GM21529 (cell line): ENCODE measurements around the gene NTSR1.

Experiments used
- ATAC-seq: cut with Tn5 transposase; IDR thresholded peaks from one replicate; pipeline ENCODE4 v1.9.1; 2021; ENCODE audit not compliant: unreplicated experiment

NTSR1 gene

GRCh38 chr20:62779417-62779685 is 70.7 kb downstream of the NTSR1 start:
- no peak for ATAC-seq

DNA sequence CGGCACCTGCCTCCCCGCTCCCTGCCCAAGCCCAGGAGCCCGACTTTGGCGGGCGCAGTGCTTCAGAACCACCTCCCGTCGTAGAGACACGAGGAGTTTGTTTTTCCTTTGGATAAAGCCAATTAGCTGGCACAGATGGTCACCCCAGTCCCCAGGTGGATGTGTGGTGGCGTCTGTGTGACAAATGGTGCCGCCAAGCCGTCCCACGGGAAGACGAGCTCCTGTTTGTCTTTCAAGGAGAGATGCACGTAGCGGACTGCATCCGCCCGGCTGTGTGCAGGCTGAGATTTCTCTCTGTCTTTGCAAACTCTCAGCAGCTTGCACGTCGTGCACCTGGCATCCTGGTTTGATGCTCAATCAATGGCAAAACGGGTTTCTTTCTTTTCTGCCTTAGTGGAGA is 71.6 kb downstream of the NTSR1 start:
- no peak for ATAC-seq

GRCh38 chr20:62780696-62781095 is 72.1 kb downstream of the NTSR1 start:
- ATAC-seq: no peak

GRCh38 chr20:62782149-62782892 is 73.7 kb downstream of the NTSR1 start:
- no peak for ATAC-seq

DNA sequence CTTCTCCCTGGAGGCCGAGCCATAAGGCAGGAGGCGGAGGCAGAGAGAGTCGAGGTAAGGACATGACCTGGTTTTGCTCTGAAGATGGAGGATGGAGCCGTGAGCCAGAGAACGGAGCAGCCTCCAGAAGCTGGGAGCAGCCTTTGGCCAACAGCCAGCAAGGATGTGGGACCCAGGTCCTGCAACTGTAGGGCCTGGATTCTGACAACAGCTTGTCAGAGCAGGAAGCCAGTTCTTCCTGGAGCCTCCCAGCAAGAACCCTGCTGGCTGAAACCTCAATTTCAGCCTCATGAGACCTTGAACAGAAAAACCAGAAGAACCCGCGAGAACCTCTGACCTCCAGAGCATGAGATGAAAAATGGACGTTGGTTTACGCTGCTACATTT is 74.2 kb downstream of the NTSR1 start:
- no peak for ATAC-seq

DNA sequence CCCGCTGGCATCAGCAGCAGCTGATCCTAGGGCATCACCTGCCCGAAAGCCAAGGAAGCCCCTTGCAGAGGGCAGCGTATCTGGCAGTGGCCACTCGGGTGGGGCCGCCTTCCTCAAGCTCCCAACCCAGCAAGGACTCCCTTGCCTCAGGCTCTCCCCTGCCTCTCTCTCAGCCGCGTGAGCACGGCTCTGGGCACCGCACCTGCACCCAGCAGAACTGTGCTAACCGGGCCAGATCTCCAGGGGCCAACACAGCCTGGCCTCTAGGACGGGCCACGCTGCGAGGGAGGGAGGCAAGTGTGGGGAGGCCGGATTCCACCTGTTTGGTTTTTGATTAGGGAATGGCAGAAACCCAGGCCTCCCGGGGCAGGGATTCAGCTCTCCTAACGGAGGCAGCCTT is 75.9 kb downstream of the NTSR1 start:
- ATAC-seq: no peak

DNA sequence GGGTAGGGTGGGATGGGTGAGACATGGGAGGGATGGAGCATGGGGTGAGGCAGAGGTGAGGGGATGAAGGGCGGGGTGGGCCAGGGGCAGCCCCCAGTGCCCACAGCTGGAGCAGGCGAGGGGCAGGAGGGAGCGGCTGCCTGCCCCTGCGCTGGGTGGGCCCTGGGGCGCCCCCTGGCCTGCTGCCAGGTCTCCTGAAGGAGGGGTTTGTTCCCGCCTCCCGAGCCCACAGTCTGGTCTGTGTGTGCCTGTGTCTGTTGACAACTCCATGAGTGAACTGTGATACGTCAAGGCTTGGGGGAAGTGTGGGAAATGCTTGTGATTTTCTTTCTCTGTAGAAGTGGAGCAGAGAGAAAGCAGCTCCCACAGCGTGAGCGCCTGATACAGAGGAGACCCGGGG is 76.8 kb downstream of the NTSR1 start:
- no peak for ATAC-seq

DNA sequence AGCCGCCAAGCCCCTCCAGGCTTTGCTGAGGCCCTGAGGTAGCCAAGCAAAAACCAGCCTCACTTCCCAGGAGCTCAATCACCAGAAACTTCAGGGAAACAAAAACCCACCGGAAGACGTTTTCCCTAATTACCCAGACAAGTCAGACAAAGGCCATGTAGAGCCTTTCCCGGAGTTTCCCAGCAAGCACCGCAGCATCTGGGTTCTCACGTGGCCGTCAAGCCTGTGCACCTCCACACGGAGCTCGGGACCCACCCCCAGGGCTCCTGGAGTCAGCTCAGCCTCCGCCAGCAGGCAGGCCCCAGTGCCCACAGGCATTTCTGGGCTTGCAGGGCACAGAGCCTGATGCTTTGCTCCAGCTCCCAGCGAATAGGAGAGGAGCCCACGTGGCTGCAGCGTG is 77.5 kb downstream of the NTSR1 start:
- ATAC-seq: no peak

DNA sequence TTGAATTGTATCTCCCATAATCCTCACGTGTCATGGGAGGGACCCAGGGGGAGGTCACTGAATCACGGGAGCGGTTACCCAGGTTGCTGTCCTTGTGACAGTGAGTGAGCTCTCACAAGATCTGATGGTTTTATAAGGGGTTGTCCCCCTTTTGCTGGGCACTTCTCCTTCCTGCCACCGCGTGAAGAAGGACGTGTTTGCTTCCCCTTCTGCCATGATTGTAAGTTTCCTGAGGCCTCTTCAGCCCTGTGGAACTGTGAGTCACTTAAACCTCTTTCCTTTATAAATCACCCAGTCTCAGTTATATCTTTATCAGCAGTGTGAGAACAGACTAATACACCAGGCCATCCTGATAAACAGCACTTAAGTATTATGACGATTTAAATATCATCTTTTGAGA is 78.7 kb downstream of the NTSR1 start:
- ATAC-seq: no peak

DNA sequence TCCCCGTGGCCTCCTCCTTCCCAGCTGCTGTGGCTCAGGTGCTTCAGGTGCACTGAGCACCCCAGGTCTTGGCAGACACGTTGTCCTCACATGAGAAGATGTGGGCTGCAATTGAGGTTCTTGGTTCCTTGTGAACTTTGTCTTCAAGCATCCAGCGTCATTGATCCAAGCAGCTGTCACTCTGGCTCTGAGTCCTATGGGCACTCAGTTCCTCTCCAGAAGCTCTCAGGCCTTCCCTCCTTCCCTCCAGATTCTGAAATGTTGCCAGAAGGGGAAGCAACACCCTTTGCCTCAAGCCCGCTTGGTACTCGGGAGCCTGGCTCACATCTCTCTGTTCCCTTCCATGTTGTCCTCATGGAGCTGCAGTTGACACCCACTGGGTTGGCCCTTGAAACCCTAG is 79.2 kb downstream of the NTSR1 start:
- ATAC-seq: no peak

- no peak for ATAC-seq
Measured at GRCh38 chr20:62788607-62789006, 80.0 kb downstream of the NTSR1 start.

GRCh38 chr20:62790075-62790474 is 81.4 kb downstream of the NTSR1 start:
- ATAC-seq: no peak

DNA sequence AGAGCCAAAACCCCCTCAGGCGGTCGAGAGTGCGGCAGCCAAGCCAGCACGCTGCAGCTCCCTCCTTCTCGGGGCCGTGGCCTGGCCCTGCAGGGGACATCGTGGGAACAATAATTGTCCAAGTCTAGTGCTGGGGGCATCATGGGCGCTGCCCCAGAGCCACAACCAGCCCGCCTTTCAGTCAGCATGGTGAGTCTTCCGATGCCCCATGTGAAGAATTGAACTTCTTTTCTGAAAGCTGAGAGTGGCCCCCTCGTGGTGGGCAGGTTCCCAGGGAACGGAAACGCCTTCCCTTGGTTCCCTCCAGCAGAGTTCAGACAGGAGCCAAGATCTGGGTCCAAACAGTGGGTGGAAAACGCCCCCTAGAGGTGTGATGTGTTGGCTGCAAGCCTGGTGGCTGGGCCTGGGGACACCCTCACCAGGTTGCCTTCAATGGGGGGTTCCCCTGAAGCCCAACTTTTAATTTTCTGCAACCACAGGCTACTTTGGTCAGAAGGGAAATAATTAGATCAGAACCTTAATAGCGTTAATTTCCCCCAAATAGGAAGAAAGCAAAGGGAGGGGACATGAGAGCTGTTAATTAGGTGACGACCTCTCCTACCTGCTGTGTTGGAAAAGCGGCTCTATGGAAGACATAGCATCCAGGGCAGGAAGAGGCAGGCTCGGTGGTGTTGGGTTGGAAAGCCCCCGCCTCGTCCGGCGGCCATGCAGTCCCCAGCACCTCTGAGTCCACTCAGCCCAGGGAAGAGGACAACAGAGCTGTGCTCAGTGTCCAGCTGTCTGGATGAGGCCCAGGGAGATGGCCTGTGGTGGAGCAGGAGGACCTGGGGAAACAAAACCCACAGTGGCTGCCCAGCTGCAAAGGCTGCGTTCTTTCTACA is 82.9 kb downstream of the NTSR1 start:
- no peak for ATAC-seq

DNA sequence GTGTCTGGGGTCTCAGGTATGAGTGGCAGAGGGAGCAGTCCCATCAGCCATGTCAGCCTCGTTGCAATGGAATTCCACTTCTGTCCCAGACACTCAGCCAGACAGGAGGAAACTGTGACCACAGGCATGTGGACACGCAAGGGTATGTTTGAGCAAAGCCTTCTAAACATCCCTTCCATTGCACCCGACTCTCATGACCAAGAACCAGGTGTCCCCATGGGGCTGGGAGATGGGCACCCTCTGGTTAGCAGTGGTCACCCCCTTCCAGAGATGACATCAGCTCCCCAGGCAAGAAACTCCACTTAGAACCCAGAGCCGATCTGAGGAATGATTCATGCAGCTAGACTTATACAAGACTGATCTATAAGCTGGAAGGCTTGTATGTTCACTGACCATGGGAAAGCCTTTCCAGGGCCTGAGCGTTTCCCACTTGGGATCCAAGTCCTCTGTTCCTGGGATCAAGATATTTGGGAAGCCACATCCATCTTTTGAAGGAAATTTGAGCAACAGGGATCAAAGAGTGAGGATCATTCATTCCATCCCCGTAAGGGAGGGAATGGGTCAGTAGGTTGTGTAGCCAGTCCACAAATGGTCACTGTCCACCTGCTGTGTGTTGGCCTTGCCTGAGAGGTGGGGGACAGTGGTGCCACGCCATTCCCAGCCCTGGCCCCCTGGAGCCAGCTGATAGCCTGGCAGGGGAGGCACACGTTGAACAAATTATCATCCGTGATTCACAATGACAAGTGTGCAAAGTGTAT is 83.7 kb downstream of the NTSR1 start:
- ATAC-seq: no peak

- ATAC-seq: no peak
Measured at GRCh38 chr20:62792940-62793756, 84.5 kb downstream of the NTSR1 start.

GRCh38 chr20:62793757-62794006 is 85.0 kb downstream of the NTSR1 start:
- no peak for ATAC-seq

DNA sequence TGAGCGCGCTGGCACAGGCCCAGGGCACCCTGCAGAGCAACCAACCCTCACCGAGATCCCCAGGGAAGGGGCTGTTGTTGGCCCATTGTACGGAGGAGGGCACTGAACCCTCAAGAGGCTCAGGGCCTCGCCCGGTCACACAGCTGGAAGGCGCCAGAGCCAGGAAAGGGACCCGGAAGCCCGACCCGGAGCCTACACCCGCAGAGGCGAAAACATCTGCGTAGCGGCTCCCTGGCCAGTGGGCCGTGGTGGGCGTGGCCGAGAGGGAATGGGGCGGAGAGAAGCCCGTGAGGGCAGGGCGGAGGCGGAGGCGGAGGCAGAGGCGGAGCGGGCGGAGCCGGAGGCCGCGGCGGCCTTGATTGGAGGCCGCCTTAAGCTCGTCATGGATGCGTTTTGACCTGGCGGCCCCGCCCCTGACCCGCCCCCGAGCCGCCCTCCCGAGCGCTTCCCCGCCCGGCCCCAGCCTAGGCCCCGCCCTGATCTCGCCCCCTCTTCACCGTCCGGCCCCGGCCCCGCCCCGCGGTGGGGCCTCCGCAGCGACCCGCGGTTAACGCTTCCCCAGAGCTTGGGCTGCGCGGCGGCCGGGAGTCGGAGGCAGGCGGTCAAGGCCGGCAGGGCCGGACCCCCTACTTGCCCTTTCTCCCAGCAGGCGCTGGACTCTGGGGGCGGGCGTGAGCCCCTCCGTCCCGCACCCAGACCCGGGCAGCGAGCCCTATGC is 85.5 kb downstream of the NTSR1 start:
- ATAC-seq: peak; percentile 66

DNA sequence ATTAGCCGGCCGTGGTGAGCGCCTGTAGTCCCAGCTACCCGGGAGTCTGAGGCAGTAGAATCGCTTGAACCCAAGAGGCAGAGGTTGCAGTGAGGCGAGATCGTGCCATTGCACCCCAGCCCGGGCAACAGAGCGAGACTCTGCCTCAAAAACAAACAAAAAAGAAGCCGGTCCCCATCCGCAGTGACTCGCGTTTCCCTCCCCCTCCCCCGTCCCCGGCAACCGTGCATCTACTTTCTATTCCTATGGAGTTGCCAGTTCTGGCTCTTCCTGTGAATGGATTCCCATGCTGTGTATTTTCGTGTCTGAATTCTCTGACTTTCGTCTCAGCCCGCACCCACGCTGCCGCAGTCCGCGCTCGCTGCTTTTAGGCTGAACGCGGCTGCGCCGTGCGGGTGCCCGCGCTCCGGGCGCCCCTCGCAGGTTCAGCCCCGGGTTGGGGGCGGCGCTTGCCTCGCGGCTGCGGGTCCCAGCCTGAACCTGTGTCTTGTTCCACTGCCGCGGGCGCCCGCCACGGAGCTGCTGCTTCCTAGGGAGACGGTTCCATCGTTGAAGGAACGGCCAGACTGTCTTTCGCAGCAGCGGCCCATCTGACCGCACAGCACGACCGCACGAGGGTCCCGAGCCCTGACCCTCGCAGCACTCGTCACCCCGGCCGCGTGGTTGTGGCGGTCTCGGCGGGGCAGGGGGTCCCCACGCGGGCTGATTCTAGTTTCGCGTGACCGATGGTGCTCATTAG is 86.6 kb downstream of the NTSR1 start:
- ATAC-seq: no peak

- no peak for ATAC-seq
Measured at GRCh38 chr20:62796699-62797491, 88.3 kb downstream of the NTSR1 start.
